Activated CD4-positive, CD25-positive, alpha-beta regulatory T cell (primary cell): ENCODE data around the gene TBX22.
"Not testable (repeated sequence)": the region's sequence is repeated elsewhere in the genome, so short reads cannot be mapped to it uniquely, and the experiment has no call there.

Source experiments
- DNase-seq, 4 experiments: peaks; one replicate each; lab custom pipeline; 2025; lab: John Stamatoyannopoulos, UW

TBX22 gene

GRCh38 chrX:80014141-80014940, at the start of gene TBX22:
TBX22 (plus strand) TSS chrX:80014753; CDS start chrX:80022270, 7,517 bp downstream.
- no peak for DNase-seq

GRCh38 chrX:79975605-79976004, 38.9 kb upstream of the TBX22 start:
- no peak for DNase-seq

GRCh38 chrX:80004458-80004857, 10.1 kb upstream of the TBX22 start:
- DNase-seq = no peak

- DNase-seq = no peak
Observed at GRCh38 chrX:80011522-80011921, 3.0 kb upstream of the TBX22 start.

GRCh38 chrX:80016182-80016581, 1.6 kb downstream of the TBX22 start:
- no peak for DNase-seq

GRCh38 chrX:80021621-80022020, 7.1 kb downstream of the TBX22 start:
- DNase-seq = no peak

GRCh38 chrX:80022363-80023031, 7.9 kb downstream of the TBX22 start:
- DNase-seq = no peak

GRCh38 chrX:80026116-80026515, 11.6 kb downstream of the TBX22 start:
- DNase-seq = no peak

GRCh38 chrX:80066156-80066555, 51.6 kb downstream of the TBX22 start:
- not testable (repeated sequence) for DNase-seq

- not testable (repeated sequence) for DNase-seq
Observed at GRCh38 chrX:80075625-80076024, 61.1 kb downstream of the TBX22 start.
